Bronchial epithelial cell (primary cell): ENCODE results near the gene UBE2E3. TPM values are rescaled to one million over a fixed set of nuclear protein-coding genes. Genes with fewer than 3 reads are reported as not detected.
A peak's percentile ranks its signal among the peaks of the same experiment; 100 is the strongest.

ENCODE experiments used
- DNase-seq: peaks from one replicate; pipeline ENCODE4 v3.0.0-alpha.2; 2010; ENCODE audit warnings: low read depth
- FAIRE-seq: peaks from 2 replicates; lab custom pipeline; 2011; peaks lifted over from hg19 to GRCh38; lab: Jason Lieb, UNC
- H3K27me3 ChIP-seq: 2 replicates; pipeline ENCODE4 v1.5.1; 2011; ENCODE audit warnings: low read length; ENCODE audit not compliant: control insufficient read depth, insufficient read depth
- H3K36me3 ChIP-seq: 2 replicates; pipeline ENCODE4 v1.5.1; 2011; ENCODE audit warnings: low read length; ENCODE audit not compliant: control insufficient read depth, insufficient read depth
- H3K4me3 ChIP-seq: 2 replicates; pipeline ENCODE4 v1.5.1; 2011; ENCODE audit warnings: mild to moderate bottlenecking, low read depth, low read length, control low read depth
- CTCF ChIP-seq: IDR thresholded peaks from 2 replicates; pipeline ENCODE4 v1.5.1; 2011; ENCODE audit warnings: mild to moderate bottlenecking, moderate library complexity, low read length, control low read depth, inconsistent platforms; ENCODE audit not compliant: insufficient read depth, severe bottlenecking
- total RNA-seq: library from RNA; depleted of rRNA; stranded (reverse); fragments of >200 nt; gene quantifications from 2 replicates; pipeline ENCODE4 v1.2.1, GENCODE V29; 2014

The UBE2E3 gene
- total RNA-seq, 1 donor from 2014 or later = 27.4 TPM

- Histone ChIP-seq H3K36me3 (no peaks in the 10 kb centered on the region), H3K27me3 (no peaks in the 10 kb centered on the region), H3K4me3 (no peak overlapping the region)
- DNase-seq (peak; percentile 47), FAIRE-seq (no peak)
- TF ChIP-seq CTCF = peak; percentile 63
Measured at GRCh38 chr2:181058378-181059269, 78.2 kb downstream of the UBE2E3 start.

- Histone ChIP-seq H3K4me3 (no peak overlapping the region), H3K27me3 (no peaks in the 10 kb centered on the region), H3K36me3 (no peaks in the 10 kb centered on the region)
- FAIRE-seq = no peak
- no peak for TF ChIP-seq CTCF
- DNase-seq = no peak
Measured at GRCh38 chr2:181063696-181064095, 83.3 kb downstream of the UBE2E3 start.

GRCh38 chr2:181065458-181065857, 85.1 kb downstream of the UBE2E3 start:
- no peaks in the 10 kb centered on the region for H3K27me3 ChIP-seq
- DNase-seq (no peak), FAIRE-seq (no peak)
- H3K36me3 ChIP-seq = no peaks in the 10 kb centered on the region
- no peak for TF ChIP-seq CTCF
- H3K4me3 ChIP-seq = no peak overlapping the region

- no peaks in the 10 kb centered on the region for H3K36me3 ChIP-seq
- DNase-seq (no peak), FAIRE-seq (no peak)
- H3K27me3 ChIP-seq = no peaks in the 10 kb centered on the region
- no peak overlapping the region for H3K4me3 ChIP-seq
- no peak for TF ChIP-seq CTCF
Measured at GRCh38 chr2:181066333-181066732, 85.9 kb downstream of the UBE2E3 start.

- no peak overlapping the region for H3K4me3 ChIP-seq
- no peaks in the 10 kb centered on the region for H3K36me3 ChIP-seq
- H3K27me3 ChIP-seq = no peaks in the 10 kb centered on the region
- no peak for FAIRE-seq
- peak; percentile 82 for DNase-seq
- TF ChIP-seq CTCF = no peak
Measured at GRCh38 chr2:181070119-181070835, 89.9 kb downstream of the UBE2E3 start.
